Left lobe of liver (tissue), 2 donors: ENCODE data around the gene AZI2. TPM values are rescaled to one million over a fixed set of nuclear protein-coding genes. Genes with fewer than 3 reads are reported as not detected.

Experiments used
- ATAC-seq: fragments of 200-7000 bp; cut with Tn5 transposase; one replicate; pipeline ENCODE4 v1.9.1; 2020; ENCODE audit warnings: mild to moderate bottlenecking, moderate library complexity
- DNase-seq: peaks from one replicate; pipeline ENCODE4 v3.0.0-alpha.2; 2020; ENCODE audit warnings: low spot score
- total RNA-seq: library from RNA; stranded (reverse); gene quantifications from one replicate; pipeline ENCODE4 v1.2.1, GENCODE V29; 2021
- donor health status: DM: no; HTN: no; CAD: no; lungs with moderate emphysema.
- donor health status: DM: no; HTN: yes; CAD: no.

The AZI2 gene
- total RNA-seq, 1 donor from 2014 or later = 30.3 TPM

DNA sequence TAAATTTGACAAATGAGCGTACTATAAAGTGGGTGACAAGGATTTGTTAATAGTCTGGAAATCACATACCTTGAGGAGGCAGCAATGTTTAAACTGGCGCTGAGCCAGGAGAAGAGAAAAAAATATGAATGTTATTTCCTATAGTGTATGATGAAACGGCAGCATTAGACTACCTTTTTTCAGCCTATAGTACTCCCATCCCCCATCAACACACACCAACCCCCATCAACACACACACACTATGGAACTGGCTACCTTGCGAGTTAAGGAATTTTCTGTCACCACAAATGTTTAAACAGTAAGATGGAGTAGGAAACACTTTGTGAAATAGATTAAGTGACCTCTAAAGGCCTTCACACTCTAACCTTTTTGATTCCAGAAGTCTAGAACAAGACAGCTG is 46.9 kb downstream of the AZI2 start:
- DNase-seq (no peak), ATAC-seq (no peak)

DNA sequence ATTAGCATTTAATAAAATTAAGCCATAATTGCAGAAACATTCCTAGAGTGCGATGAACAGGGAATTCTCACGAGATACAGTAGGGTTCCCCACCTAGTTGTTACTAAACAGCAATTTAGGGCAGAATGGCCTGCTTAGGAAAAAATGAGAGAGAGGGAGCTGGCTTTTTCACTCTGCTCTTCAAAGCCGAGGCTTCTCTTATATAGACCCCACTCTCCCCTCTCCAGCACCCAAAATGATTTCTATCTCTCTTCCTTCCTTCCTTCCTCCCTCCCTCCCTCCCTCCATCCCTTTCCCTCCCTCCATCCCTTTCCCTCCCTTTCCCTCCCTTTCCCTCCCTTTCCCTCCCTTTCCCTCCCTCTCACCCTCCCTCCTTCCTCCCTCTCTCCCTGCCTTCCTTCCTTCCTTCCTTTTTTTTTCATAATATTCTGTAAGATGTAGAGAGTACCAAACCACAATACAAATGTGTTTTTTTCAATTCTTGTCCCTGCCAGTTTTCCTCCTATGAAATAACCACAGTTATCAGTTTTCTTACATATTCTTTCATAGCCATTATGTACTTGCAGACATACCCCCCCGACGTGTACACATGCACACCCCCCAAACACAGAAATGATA is 48.2 kb downstream of the AZI2 start:
- DNase-seq (no peak), ATAC-seq (no peak)

DNA sequence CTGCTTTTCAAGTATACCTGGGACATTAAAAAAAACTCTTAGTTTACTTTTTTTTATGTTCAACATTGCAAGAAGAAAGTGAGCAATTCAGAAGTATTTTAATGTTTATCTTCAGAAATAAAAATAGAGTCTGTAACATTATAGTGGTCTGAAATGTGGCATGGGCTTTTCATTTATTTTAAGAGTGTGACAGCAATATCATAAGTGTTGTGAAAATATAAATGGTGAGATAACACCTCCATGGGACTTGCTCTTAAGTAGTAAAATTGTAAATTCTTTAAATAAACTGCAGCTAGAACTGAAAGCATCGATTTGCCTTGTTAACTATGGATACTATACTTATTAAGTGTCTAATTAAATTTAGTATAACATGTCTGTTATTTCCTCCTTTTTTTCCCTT is 48.9 kb downstream of the AZI2 start:
- no peak for ATAC-seq
- DNase-seq = no peak

DNA sequence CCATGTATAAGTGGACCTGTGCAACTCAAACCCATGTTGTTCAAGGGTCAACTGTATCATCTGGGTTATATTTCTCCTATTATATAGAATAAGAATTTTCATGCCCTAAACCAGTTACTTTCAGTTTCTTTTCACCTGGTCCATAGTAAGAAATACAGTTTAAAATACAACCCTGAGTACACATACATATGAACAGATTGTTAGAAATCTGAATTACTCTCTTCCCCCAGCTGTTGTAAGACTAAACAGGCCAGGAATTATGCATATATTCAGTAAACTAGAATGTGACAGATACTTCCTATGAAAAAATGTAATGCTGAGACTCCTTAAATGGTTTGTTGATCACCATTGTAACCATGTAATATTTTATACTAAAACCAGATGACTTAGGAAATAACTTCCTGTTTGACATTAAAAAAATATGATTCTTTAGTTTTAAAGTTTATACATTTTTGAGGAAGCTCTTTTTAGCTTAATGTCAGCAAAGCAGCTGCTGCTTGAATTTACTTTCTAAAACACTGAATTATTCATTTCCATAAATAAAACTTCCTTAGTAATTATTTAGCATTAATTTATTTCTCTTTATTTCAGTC is 52.6 kb downstream of the AZI2 start:
- DNase-seq (no peak), ATAC-seq (no peak)

DNA sequence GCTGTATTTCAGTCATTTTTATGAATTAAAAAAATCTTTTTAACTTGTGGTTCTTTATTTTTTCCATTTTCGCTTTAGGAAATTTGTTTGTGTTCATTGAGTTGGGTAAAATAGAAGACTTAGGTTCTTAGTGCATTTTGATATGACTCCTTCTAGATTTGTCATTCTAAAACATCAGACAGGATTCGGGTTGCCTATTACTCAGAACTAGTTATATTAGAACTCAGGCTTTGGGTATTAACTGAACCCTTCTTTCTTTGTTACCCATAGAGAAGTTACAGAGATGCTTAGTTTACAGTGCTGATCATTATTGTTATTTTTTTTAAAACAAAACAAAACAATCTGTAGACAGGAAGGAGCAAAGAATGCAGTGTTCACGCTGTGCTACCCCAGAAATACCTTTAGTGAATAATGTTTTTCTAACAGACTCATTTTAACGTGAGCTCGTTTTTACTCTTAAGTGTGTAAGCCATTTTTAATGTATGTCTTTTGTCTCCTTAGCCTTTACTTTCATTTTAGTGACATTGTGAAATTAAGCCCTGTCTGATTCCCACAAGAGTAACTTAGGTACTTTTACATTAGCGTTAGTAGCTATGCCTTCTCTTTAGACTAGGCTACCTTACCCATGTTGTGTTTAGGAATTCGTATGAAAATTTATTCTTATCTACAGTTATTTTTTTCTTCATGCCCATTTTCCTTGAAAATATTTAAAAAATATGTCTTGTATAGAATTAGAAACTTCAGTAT is 53.8 kb downstream of the AZI2 start:
- DNase-seq = no peak
- ATAC-seq = no peak

DNA sequence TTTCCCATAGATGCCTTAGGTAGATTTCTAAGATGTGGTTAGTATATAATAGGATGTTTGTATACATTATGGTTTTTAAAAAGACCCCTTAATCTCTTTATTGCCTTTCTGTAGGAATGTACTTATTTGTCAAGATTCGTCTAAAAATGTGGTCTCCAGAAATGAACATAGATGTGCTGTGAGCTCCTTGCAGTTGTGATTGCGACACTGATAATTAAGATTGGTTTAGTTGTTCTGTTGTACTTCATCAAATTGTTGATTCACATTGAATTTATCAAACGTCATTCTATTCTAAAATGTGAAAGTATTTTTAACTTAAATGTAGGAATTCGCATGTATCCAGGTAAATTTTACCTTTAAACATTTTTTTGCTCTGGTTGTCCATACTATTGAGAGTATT is 56.0 kb downstream of the AZI2 start:
- no peak for DNase-seq
- no peak for ATAC-seq

DNA sequence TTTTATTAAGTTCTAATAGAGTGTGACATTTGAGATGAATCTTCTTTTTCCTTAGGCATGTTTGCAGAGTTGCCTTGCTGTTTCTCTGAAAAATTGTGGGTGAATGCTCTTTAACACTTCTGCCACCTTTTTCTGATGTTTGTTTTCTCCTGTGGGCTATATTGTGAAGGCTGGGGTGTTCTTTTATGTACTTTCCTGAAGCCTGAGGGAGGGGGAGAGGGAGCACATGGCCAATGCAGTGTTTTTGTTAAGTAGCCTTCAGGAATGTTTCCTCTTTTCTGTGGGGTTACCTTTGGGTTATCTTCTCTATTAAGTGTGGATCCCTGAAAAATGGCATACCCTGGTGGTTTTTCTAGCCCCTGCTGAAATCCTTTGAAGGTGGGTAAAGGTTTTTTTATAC is 57.0 kb downstream of the AZI2 start:
- DNase-seq (no peak), ATAC-seq (no peak)

DNA sequence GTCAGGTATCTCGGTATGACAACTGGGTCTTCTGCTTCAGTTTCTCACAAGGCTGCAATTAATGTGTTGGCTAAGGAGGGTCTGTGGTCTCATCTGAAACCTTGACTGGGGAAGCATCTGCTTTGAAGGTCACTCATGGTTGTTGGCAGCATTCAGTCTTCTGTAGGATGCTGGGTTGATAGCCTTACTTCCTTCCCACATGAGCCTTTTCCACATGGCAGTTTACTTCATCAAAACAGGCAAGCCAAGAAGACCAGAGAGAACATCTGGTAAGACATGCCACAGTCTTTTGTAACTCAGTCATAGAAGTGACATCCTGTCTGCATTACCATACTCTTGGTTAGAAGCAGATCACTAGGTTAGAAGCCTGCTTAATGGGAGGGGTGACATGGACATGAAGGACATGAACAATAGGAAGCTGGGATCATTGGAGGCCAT is 57.7 kb downstream of the AZI2 start:
- ATAC-seq = no peak

DNA sequence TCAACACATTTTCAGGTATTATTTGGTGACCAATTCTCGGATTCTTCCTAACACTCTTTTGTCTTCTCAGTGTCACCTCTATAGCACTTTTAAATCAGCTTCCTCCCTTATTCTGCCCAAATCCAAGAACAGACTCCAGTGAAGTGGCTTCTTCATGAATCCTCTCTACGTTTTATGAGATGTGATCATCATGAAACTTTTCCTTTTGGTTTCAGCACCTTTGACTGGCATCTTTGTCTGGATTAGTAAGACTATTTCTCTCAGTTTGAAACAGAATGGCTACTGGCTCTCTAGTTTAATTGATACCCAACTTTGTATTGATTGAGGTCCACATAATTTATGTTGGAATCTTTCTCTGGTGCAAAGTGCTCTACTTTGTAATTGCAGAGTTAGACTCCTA is 61.6 kb downstream of the AZI2 start:
- DNase-seq = no peak

More for the DNA sequence above, 57.7 kb downstream of the AZI2 start:
- no peak for DNase-seq

DNA sequence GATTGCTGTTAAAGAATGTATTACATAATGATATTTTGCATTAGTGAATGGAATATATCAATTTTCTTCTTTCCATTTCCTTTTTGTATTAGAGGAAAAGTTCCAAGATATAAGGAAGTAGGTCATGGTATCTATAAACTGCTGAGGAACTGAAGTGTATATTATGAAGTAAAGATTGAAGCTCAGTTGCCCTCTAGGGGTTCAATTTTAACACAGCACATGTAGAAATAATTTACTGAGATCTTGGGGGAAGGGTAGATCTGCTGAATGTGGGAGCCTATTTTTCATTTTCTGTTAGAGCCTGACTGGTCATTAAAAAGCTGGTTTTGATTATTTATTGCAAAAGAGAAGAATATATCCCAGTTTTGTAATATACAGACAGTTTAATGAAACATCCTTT is 62.0 kb downstream of the AZI2 start:
- ATAC-seq (peak; percentile 92), DNase-seq (no peak)

More for the DNA sequence above, 61.6 kb downstream of the AZI2 start:
- no peak for ATAC-seq

DNA sequence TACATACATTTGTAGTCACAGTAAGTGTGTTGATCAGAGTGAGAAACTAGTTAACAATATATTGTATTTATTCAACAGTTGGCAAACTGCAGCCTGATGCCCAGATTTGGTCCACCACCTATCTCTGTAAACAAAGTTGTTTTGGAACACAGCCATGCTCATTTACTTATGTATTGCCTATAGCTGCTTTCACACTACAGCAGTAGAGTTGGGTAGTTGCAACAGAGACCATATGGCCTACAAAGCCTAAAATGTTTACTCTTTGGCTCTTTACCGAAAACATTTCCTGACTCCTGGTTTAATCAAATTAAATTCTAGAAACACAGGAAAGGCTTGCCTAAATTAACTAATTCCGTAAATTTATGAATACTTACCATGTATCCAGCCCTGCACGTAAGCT is 67.8 kb downstream of the AZI2 start:
- DNase-seq (no peak), ATAC-seq (no peak)

DNA sequence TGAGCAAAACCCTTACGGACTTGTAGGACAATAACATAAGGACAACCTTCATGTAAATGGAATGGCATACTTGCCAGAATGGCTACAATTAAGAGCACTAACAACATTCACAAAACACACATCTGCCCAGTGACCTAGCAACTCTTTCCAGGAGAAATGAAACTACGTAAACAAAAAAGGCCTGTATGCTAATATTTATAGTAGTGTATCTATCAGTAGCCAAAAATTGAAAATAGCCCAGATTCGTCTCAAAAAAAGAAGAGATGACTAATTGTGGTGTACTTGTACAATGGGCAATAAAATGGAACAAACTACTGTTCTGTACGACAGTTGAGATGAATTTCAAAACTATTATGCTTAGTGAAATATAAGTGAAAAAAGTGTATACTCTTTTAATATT is 68.9 kb downstream of the AZI2 start:
- ATAC-seq = no peak
- no peak for DNase-seq

DNA sequence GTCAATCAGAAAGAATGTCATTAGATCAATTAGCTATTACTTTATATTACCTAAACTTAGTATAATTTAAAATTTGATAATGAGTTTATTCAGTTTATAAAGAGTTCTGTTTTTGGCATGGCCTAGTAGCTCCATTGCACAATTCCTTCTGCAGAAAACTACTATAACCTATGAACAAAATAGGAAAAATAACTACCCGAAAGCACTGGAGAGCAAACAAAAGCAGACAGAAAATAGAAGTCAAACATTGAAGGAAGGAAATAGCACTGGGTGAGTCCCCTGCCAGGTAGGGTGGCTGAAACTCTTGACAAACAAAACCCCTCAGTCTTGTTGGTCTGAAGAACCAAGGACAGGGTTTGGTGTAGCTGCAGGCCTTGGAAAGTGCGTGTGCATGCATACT is 69.7 kb downstream of the AZI2 start:
- peak; percentile 66 for ATAC-seq
- no peak for DNase-seq

DNA sequence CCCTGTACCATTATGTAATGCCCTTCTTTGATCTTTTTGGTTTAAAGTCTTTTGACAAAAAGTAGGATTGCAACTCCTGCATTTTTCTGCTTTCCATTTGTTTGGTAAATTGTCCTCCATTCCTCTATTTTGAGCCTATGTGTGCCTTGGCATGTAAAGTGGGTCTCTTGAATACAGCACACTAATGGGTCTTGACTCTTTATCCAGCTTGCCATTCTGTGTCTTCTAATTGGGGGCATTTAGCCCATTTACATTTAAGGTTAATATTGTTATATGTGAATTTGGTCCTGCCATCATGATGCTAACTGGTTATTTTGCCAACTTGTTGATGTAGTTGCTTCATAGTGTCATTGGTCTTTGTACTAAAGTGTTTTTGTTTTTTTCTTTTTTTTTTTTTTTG is 74.8 kb downstream of the AZI2 start:
- no peak for ATAC-seq
- no peak for DNase-seq

Other genes starting within 250 kb of the AZI2 start
- 12.4 TPM for gene CMC1, start 107.2 kb downstream of the AZI2 start, total RNA-seq
- gene ZCWPW2, start 103 bp downstream of the AZI2 start, total RNA-seq = 0.30 TPM